Neural progenitor cell (in vitro differentiated cells): ENCODE results near the gene EPB41L4B.

Source experiments
- EZH2 ChIP-seq: fragments of 200-600 bp; sonication (generic); IDR thresholded peaks from 2 replicates; pipeline ENCODE4 v1.6.1; 2017; ENCODE audit warnings: antibody characterized with exemption, mild to moderate bottlenecking, moderate library complexity
- EZH2phosphoT487 ChIP-seq: fragments of 200-600 bp; sonication (generic); IDR thresholded peaks from 2 replicates; pipeline ENCODE4 v1.6.1; 2017; ENCODE audit warnings: antibody characterized with exemption
- TF ChIP-seq, protein P1 (sequence below): fragments of 200-600 bp; sonication (generic); IDR thresholded peaks from 2 replicates; pipeline ENCODE4 v1.5.1; 2017; ENCODE audit warnings: antibody characterized with exemption, mild to moderate bottlenecking

- TF ChIP-seq EZH2: no peak
- TF ChIP-seq, protein P1, sequence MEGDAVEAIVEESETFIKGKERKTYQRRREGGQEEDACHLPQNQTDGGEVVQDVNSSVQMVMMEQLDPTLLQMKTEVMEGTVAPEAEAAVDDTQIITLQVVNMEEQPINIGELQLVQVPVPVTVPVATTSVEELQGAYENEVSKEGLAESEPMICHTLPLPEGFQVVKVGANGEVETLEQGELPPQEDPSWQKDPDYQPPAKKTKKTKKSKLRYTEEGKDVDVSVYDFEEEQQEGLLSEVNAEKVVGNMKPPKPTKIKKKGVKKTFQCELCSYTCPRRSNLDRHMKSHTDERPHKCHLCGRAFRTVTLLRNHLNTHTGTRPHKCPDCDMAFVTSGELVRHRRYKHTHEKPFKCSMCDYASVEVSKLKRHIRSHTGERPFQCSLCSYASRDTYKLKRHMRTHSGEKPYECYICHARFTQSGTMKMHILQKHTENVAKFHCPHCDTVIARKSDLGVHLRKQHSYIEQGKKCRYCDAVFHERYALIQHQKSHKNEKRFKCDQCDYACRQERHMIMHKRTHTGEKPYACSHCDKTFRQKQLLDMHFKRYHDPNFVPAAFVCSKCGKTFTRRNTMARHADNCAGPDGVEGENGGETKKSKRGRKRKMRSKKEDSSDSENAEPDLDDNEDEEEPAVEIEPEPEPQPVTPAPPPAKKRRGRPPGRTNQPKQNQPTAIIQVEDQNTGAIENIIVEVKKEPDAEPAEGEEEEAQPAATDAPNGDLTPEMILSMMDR: no peak
- no peak for TF ChIP-seq EZH2phosphoT487
Observed at GRCh38 chr9:109310486-109310901, 10.4 kb downstream of the EPB41L4B start.
